ENCODE data around the gene FBRSL1. TPM values are rescaled to one million over a fixed set of nuclear protein-coding genes. Genes with fewer than 3 reads are reported as not detected.

Gene FBRSL1
- polyA plus RNA-seq, 1 of the 3 experiments (the other 2 are of a cell fraction): 5.5 TPM

- no peaks in the 10 kb centered on the region for H3K79me2 ChIP-seq (ENCODE audit: insufficient read depth)
- H2AFZ ChIP-seq (ENCODE audit: low read depth): no peak overlapping the region
- no peaks in the 10 kb centered on the region for H3K27me3 ChIP-seq (ENCODE audit: insufficient read depth)
- no peak for DNase-seq
- ChIA-PET CTCF (interaction anchor here (1.0 to 1.3 kb wide), 2 partner anchors 68 to 133 kb away, joined by 3 read pairs; no protein-coding TSS in a partner anchor), POLR2A (no interaction called here)
- H3K4me1 ChIP-seq (ENCODE audit: control insufficient read depth in 1 of 2, insufficient read depth in 2 of 2, low read depth in 1 of 2, low read length in 1 of 2): no peaks in the 10 kb centered on the region
- H3K9me3 ChIP-seq: no peaks in the 10 kb centered on the region
- peaks cover 0 to 2% of the 10 kb centered on the region in 2 experiments for H3K36me3 ChIP-seq (replicated peaks in 1 of 2; ENCODE audit: control insufficient read depth in 1 of 2, insufficient read depth in 2 of 2, low read length in 1 of 2)
- H4K20me1 ChIP-seq (ENCODE audit: insufficient read depth): no peaks in the 10 kb centered on the region
- no peak overlapping the region for H3K4me3 ChIP-seq (ENCODE audit: low read depth in 2 of 2, low read length in 1 of 2)
- no peaks in the 10 kb centered on the region for H3F3A ChIP-seq (replicated peaks; ENCODE audit: insufficient read depth)
- no peak overlapping the region for H3K9ac ChIP-seq
- no peaks in the 10 kb centered on the region for H3K9me2 ChIP-seq
- whole genome bisulfite sequencing (ENCODE audit: low lambda C conversion rate): 94% methylated on average over 11 of the region's 21 CpGs
- no peak overlapping the region for H3K27ac ChIP-seq (ENCODE audit: low read depth in 2 of 2, low read length in 1 of 2)
- TF ChIP-seq CTCF (IDR thresholded peaks at IDR 0.05) (no peak), GABPA (IDR thresholded peaks at IDR 0.05; ENCODE audit: low read depth) (no peak), RXRA (IDR thresholded peaks at IDR 0.05; ENCODE audit: borderline replicate concordance, low read depth) (no peak), IRF3 (IDR thresholded peaks at IDR 0.05; ENCODE audit: low read depth, low read length) (no peak), YY1 (IDR thresholded peaks at IDR 0.05; ENCODE audit: low read depth) (no peak), GATA2 (CRISPR knock-in tag; IDR thresholded peaks at IDR 0.05) (no peak), POLR2AphosphoS5 (IDR thresholded peaks at IDR 0.05; ENCODE audit: low read depth, low read length) (no peak), USF2 (IDR thresholded peaks at IDR 0.05; ENCODE audit: borderline replicate concordance, low read depth, low read length) (no peak), ELF1 (IDR thresholded peaks at IDR 0.05) (no peak), NRF1 (IDR thresholded peaks at IDR 0.05; ENCODE audit: low read depth, low read length) (no peak), REST (IDR thresholded peaks at IDR 0.05; ENCODE audit: low read depth, low read length) (no peak), RCOR1 (IDR thresholded peaks at IDR 0.05; ENCODE audit: low read length) (no peak), USF1 (IDR thresholded peaks at IDR 0.05; ENCODE audit: borderline replicate concordance, low read depth) (no peak), FOXM1 (IDR thresholded peaks at IDR 0.05; ENCODE audit: low read depth) (no peak)
- H3K4me2 ChIP-seq: no peak overlapping the region
Observed at GRCh38 chr12:132547205-132547740, 57.3 kb downstream of the FBRSL1 start.

Data from SK-N-SH (cell line).